ENCODE measurements around the gene NPAS2.

Gene NPAS2

GRCh38 chr2:100862081-100862480, 42.1 kb downstream of the NPAS2 start:
- no peak for DNase-seq (ENCODE audit: low read depth)
- H3K4me3 ChIP-seq (ENCODE audit: control insufficient read depth, low read depth, low read length): no peak overlapping the region
- TF ChIP-seq CTCF (IDR thresholded peaks at IDR 0.05; ENCODE audit: control insufficient read depth, insufficient read depth, low read depth, low read length, missing control alignments): no peak

GRCh38 chr2:100865816-100866460, 46.0 kb downstream of the NPAS2 start:
- no peak for TF ChIP-seq CTCF (IDR thresholded peaks at IDR 0.05; ENCODE audit: control insufficient read depth, insufficient read depth, low read depth, low read length, missing control alignments)
- no peak for DNase-seq (ENCODE audit: low read depth)
- no peak overlapping the region for H3K4me3 ChIP-seq (ENCODE audit: control insufficient read depth, low read depth, low read length)

GRCh38 chr2:100868083-100868482, 48.1 kb downstream of the NPAS2 start:
- H3K4me3 ChIP-seq (ENCODE audit: control insufficient read depth, low read depth, low read length): no peak overlapping the region
- no peak for TF ChIP-seq CTCF (IDR thresholded peaks at IDR 0.05; ENCODE audit: control insufficient read depth, insufficient read depth, low read depth, low read length, missing control alignments)
- DNase-seq (ENCODE audit: low read depth): no peak

DNA sequence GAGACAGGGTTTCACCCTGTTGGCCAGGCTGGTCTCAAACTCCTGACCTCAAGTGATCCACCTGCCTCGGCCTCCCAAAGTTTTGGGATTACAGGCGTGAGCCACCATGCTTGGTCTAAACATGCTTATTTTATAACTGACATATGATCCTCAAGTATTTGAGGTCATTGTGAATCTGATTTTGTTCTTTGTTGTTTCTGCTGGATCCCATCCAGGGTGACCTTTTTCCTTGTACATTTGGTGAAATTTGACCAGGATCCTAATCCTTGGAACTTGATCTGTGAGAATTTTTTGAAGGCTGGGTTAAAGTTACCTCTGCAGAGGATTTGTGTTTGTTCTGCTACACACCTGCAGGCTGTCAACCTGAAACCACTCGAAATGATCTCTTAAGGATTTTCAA, 49.2 kb downstream of the NPAS2 start:
- TF ChIP-seq CTCF (IDR thresholded peaks at IDR 0.05; ENCODE audit: control insufficient read depth, insufficient read depth, low read depth, low read length, missing control alignments): no peak
- H3K4me3 ChIP-seq (ENCODE audit: control insufficient read depth, low read depth, low read length): no peak overlapping the region

DNA sequence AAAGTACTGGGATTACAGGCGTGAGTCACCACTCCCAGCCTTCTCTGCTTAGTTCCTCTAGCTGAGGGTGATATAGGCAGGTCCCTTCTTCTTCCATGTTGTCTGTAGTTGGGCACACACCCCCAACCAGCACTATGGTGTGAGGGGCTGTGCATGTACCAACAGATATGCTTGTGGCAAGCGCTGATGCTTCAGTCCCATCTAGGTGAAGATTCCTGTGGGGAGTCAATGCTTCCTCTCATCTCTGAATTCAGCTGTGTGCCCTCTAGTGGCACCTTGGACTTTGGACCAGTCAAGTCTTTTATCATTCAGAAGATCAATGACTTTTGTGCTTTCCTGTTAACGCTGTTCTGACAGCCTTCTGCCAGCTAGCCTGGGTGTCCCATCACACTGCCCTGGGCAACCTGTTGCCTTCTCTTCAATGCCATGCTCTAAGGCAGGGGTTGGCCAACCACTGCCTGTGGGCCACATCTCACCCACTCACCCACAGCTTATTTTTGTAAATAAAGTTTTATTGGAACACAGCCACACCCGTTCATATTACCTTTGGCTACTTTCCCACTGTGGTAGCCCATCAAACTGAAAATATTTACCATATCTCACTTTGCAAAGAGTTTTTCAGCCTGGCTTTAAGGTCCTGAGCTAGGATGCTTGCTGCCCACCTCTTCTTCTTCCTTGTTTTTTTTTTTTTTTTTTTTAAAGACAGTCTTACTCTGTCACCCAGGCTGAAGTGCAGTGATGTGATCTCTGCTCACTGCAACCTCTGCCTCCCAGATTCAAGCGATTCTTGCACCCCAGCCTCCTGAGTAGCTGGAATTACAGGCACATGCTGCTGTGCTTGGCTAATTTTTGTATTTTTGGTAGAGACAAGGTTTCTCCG, 51.0 kb downstream of the NPAS2 start:
- TF ChIP-seq CTCF (IDR thresholded peaks at IDR 0.05; ENCODE audit: control insufficient read depth, insufficient read depth, low read depth, low read length, missing control alignments): peak; percentile 21
- DNase-seq (ENCODE audit: low read depth): no peak
- H3K4me3 ChIP-seq (ENCODE audit: control insufficient read depth, low read depth, low read length): no peak overlapping the region

More for the DNA sequence above, 49.2 kb downstream of the NPAS2 start:
- no peak for DNase-seq (ENCODE audit: low read depth)

DNA sequence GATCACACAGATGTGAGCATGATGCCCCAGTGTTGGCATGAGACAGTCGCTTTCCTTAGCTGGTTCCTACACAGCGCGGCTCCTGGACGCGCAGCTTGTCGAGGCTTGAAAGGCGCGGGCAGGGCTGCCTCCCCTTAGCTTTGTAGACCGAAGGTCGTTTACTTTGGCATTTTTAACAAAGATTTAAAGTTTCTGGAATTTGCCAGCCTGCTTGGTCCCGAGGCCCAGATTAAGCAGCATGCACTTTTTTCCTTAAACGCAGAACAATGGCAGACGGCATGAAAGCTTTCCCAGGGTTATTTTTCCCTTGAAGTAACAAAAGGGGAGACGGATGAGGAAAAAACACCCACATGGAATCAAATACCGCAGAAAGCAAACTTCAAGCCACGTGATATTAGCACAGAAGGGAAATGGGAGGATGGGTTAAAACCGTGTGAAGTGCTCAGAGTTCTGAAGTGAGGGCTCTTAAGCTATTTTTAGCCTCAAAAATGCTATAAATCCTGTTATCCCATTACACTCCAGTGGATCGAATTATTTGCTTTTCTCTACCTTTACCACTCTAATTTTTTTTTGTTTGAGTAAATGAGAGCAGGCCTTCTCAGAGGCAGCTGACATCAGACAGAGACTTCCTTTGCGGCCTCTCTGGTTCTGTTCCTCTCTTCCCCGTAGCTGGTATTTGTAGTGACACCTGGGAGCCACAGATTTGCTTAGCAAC, 55.7 kb downstream of the NPAS2 start:
- no peak for TF ChIP-seq CTCF (IDR thresholded peaks at IDR 0.05; ENCODE audit: control insufficient read depth, insufficient read depth, low read depth, low read length, missing control alignments)
- DNase-seq (ENCODE audit: low read depth): no peak
- H3K4me3 ChIP-seq (ENCODE audit: control insufficient read depth, low read depth, low read length): no peak overlapping the region

All from AG09309 (cell line).